ENCODE data around the gene ARID5A. TPM values are rescaled to one million over a fixed set of nuclear protein-coding genes. Genes with fewer than 3 reads are reported as not detected.

Gene ARID5A
- total RNA-seq, 1 experiment from 2014 or later: 13.9 TPM

GRCh38 chr2:96579422-96579821 is 42.9 kb downstream of the ARID5A start (continued):
- TF ChIP-seq AR (CRISPR knock-in tag; IDR thresholded peaks at IDR 0.05) (no peak), ZNF263 (CRISPR knock-in tag; IDR thresholded peaks at IDR 0.05; ENCODE audit: low read depth) (no peak)

- CTCF ChIA-PET: interaction anchor here (0.7 to 2.8 kb wide), 2 partner anchors 26 to 31 kb away, joined by 4 to 14 read pairs; no protein-coding TSS in a partner anchor
- no peaks in the 10 kb centered on the region for H3K27me3 Mint-ChIP-seq (ENCODE audit: low read depth)
- H3K4me3 Mint-ChIP-seq: no peak overlapping the region
- H3K9me3 Mint-ChIP-seq: no peaks in the 10 kb centered on the region
- POLR2A ChIA-PET: no interaction called here
- no peaks in the 10 kb centered on the region for H3K4me1 Mint-ChIP-seq
- DNase-seq (ENCODE audit: low spot score): no peak
- H3K27ac Mint-ChIP-seq: no peak overlapping the region
- H3K36me3 Mint-ChIP-seq: no peaks in the 10 kb centered on the region
- ATAC-seq: peak; percentile 76
- TF ChIP-seq MXD4 (CRISPR knock-in tag; IDR thresholded peaks at IDR 0.05; ENCODE audit: borderline replicate concordance) (no peak), MYBL2 (CRISPR knock-in tag; IDR thresholded peaks at IDR 0.05) (no peak), ZBTB43 (CRISPR knock-in tag; IDR thresholded peaks at IDR 0.05) (no peak), TP53 (CRISPR knock-in tag; IDR thresholded peaks at IDR 0.05) (no peak)
- TF ChIP-seq, protein P1, sequence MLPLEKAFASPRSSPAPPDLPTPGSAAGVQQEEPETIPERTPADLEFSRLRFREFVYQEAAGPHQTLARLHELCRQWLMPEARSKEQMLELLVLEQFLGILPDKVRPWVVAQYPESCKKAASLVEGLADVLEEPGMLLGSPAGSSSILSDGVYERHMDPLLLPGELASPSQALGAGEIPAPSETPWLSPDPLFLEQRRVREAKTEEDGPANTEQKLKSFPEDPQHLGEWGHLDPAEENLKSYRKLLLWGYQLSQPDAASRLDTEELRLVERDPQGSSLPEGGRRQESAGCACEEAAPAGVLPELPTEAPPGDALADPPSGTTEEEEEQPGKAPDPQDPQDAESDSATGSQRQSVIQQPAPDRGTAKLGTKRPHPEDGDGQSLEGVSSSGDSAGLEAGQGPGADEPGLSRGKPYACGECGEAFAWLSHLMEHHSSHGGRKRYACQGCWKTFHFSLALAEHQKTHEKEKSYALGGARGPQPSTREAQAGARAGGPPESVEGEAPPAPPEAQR (CRISPR knock-in tag; IDR thresholded peaks at IDR 0.05): no peak
Observed at GRCh38 chr2:96580771-96581170, 44.2 kb downstream of the ARID5A start.

DNA sequence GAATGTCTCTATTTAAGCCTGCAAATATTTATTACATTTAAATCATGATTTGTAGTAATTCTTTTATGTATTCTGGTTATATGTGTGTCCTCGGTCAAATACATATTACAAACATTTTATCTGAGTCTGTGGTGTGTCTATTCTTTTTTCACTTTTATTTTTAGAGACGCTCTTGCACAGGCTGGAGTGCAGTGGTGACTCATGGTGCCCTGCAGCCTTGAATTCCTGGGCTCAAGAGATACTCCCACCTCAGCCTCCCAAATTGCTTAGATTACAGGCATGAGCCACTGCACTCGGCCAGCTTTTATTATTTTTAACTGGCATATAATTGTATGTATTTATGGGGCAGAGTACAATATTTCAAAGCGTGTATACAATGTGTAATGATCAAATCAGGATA is 47.5 kb downstream of the ARID5A start:
- POLR2A ChIA-PET: no interaction called here
- ATAC-seq: no peak
- CTCF ChIA-PET: no interaction called here
- TF ChIP-seq MYBL2 (CRISPR knock-in tag; IDR thresholded peaks at IDR 0.05): no peak
- TF ChIP-seq CDX4 (CRISPR knock-in tag; IDR thresholded peaks at IDR 0.05; ENCODE audit: borderline replicate concordance): no peak
- TF ChIP-seq GTF2I (CRISPR knock-in tag; conservative IDR thresholded peaks at IDR 0.05): no peak
- TF ChIP-seq IRF2 (CRISPR knock-in tag; IDR thresholded peaks at IDR 0.05; ENCODE audit: borderline replicate concordance, low read depth): no peak
- TF ChIP-seq ZNF671 (CRISPR knock-in tag; IDR thresholded peaks at IDR 0.05): no peak
- TF ChIP-seq JUN (CRISPR knock-in tag; IDR thresholded peaks at IDR 0.05): no peak
- TF ChIP-seq, protein P2, sequence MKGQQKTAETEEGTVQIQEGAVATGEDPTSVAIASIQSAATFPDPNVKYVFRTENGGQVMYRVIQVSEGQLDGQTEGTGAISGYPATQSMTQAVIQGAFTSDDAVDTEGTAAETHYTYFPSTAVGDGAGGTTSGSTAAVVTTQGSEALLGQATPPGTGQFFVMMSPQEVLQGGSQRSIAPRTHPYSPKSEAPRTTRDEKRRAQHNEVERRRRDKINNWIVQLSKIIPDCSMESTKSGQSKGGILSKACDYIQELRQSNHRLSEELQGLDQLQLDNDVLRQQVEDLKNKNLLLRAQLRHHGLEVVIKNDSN (CRISPR knock-in tag; IDR thresholded peaks at IDR 0.05): no peak
- no peak for TF ChIP-seq AR (CRISPR knock-in tag; IDR thresholded peaks at IDR 0.05)
- TF ChIP-seq ZNF232 (CRISPR knock-in tag; IDR thresholded peaks at IDR 0.05): no peak
- no peak for TF ChIP-seq SP1 (CRISPR knock-in tag; conservative IDR thresholded peaks at IDR 0.05)
- TF ChIP-seq ZNF396 (CRISPR knock-in tag; IDR thresholded peaks at IDR 0.05; ENCODE audit: borderline replicate concordance): no peak
- TF ChIP-seq, protein P3, sequence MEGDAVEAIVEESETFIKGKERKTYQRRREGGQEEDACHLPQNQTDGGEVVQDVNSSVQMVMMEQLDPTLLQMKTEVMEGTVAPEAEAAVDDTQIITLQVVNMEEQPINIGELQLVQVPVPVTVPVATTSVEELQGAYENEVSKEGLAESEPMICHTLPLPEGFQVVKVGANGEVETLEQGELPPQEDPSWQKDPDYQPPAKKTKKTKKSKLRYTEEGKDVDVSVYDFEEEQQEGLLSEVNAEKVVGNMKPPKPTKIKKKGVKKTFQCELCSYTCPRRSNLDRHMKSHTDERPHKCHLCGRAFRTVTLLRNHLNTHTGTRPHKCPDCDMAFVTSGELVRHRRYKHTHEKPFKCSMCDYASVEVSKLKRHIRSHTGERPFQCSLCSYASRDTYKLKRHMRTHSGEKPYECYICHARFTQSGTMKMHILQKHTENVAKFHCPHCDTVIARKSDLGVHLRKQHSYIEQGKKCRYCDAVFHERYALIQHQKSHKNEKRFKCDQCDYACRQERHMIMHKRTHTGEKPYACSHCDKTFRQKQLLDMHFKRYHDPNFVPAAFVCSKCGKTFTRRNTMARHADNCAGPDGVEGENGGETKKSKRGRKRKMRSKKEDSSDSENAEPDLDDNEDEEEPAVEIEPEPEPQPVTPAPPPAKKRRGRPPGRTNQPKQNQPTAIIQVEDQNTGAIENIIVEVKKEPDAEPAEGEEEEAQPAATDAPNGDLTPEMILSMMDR (IDR thresholded peaks at IDR 0.05): no peak
- no peak for TF ChIP-seq E2F1 (CRISPR knock-in tag; IDR thresholded peaks at IDR 0.05)
- TF ChIP-seq NR2C2 (CRISPR knock-in tag; IDR thresholded peaks at IDR 0.05): no peak
- TF ChIP-seq NFYB (CRISPR knock-in tag; conservative IDR thresholded peaks at IDR 0.05; ENCODE audit: low read depth): no peak
- Mint-ChIP-seq H3K4me3 (no peak overlapping the region), H3K4me1 (peaks cover 10% of the 10 kb centered on the region), H3K27ac (no peak overlapping the region), H3K9me3 (no peaks in the 10 kb centered on the region), H3K36me3 (no peaks in the 10 kb centered on the region), H3K27me3 (ENCODE audit: low read depth) (no peaks in the 10 kb centered on the region)
- no peak for DNase-seq (ENCODE audit: low spot score)
